ENCODE data around the gene OTULIN. TPM values are rescaled to one million over a fixed set of nuclear protein-coding genes. Genes with fewer than 3 reads are reported as not detected.

The OTULIN gene
- total RNA-seq, 6 experiments from 2014 or later: 25.2 to 34.8 (median 29.2) TPM

DNA sequence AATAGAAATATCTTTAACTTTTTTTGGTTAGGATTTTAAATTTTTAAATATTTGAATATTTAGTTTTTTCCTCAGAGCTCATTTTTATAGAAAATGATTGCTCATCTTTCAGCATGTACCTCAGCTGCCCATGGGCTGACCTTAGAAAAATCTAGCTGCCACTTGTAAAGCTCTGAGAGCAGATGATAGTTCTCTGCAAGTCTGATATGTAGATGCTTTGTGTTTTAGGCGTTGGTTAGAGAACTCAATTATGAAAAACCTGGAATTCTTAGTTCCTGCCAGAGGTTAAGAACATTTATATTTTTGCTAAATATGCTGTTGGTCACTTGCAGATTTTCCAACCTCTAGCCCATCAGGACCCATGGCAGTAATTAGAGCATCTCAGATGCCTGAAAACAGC is 15.1 kb downstream of the OTULIN start:
- no peak for DNase-seq
- 100% methylated on average over 1 of the region's 1 CpG for WGBS (ENCODE audit: insufficient coverage, low coverage, low lambda C conversion rate, missing lambda C conversion rate)
- ATAC-seq: no peak
- peaks cover 0 to 42% (median 11%) of the 10 kb centered on the region in 4 donors for H3K36me3 ChIP-seq
- H3K4me1 ChIP-seq: peaks cover 0 to 31% (median 8%) of the 10 kb centered on the region in 4 donors
- H3K27ac ChIP-seq: no peak overlapping the region
- intact Hi-C loops (cut with DNase I): no loop called here
- H3K9me3 ChIP-seq: no peaks in the 10 kb centered on the region
- no peaks in the 10 kb centered on the region for H3K27me3 ChIP-seq
- no peak for TF ChIP-seq POLR2A (IDR thresholded peaks at IDR 0.05)
- TF ChIP-seq, protein P1, sequence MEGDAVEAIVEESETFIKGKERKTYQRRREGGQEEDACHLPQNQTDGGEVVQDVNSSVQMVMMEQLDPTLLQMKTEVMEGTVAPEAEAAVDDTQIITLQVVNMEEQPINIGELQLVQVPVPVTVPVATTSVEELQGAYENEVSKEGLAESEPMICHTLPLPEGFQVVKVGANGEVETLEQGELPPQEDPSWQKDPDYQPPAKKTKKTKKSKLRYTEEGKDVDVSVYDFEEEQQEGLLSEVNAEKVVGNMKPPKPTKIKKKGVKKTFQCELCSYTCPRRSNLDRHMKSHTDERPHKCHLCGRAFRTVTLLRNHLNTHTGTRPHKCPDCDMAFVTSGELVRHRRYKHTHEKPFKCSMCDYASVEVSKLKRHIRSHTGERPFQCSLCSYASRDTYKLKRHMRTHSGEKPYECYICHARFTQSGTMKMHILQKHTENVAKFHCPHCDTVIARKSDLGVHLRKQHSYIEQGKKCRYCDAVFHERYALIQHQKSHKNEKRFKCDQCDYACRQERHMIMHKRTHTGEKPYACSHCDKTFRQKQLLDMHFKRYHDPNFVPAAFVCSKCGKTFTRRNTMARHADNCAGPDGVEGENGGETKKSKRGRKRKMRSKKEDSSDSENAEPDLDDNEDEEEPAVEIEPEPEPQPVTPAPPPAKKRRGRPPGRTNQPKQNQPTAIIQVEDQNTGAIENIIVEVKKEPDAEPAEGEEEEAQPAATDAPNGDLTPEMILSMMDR (IDR thresholded peaks at IDR 0.05): no peak
- no peak overlapping the region for H3K4me3 ChIP-seq

GRCh38 chr5:14681236-14681752 is 16.8 kb downstream of the OTULIN start:
- WGBS (ENCODE audit: insufficient coverage, low coverage, low lambda C conversion rate, missing lambda C conversion rate): 90% methylated on average over 6 of the region's 10 CpGs
- peaks cover 0 to 42% (median 11%) of the 10 kb centered on the region in 4 donors for H3K36me3 ChIP-seq
- TF ChIP-seq, protein P1 (IDR thresholded peaks at IDR 0.05): no peak
- no peak for TF ChIP-seq POLR2A (IDR thresholded peaks at IDR 0.05)
- intact Hi-C loops (cut with DNase I): no loop called here
- no peaks in the 10 kb centered on the region for H3K27me3 ChIP-seq
- no peak for ATAC-seq
- no peak overlapping the region for H3K4me3 ChIP-seq
- no peak overlapping the region for H3K27ac ChIP-seq
- DNase-seq: no peak
- peaks cover 0 to 34% (median 16%) of the 10 kb centered on the region in 4 donors for H3K4me1 ChIP-seq
- H3K9me3 ChIP-seq: no peaks in the 10 kb centered on the region

GRCh38 chr5:14683906-14684455 is 19.5 kb downstream of the OTULIN start:
- 35% methylated on average over 4 of the region's 4 CpGs for WGBS (ENCODE audit: insufficient coverage, low coverage, low lambda C conversion rate, missing lambda C conversion rate)
- peaks cover 0 to 49% (median 20%) of the 10 kb centered on the region in 4 donors for H3K36me3 ChIP-seq
- DNase-seq (no peak), ATAC-seq (no peak)
- H3K4me1 ChIP-seq: peaks cover 0 to 36% (median 18%) of the 10 kb centered on the region in 4 donors
- H3K27me3 ChIP-seq: no peaks in the 10 kb centered on the region
- H3K27ac ChIP-seq: peak overlapping the region; percentile 19 to 87 (median 84)
- no peaks in the 10 kb centered on the region for H3K9me3 ChIP-seq
- intact Hi-C loops (cut with DNase I): no loop called here
- TF ChIP-seq POLR2A (IDR thresholded peaks at IDR 0.05): no peak
- TF ChIP-seq, protein P1 (IDR thresholded peaks at IDR 0.05): no peak
- no peak overlapping the region for H3K4me3 ChIP-seq

DNA sequence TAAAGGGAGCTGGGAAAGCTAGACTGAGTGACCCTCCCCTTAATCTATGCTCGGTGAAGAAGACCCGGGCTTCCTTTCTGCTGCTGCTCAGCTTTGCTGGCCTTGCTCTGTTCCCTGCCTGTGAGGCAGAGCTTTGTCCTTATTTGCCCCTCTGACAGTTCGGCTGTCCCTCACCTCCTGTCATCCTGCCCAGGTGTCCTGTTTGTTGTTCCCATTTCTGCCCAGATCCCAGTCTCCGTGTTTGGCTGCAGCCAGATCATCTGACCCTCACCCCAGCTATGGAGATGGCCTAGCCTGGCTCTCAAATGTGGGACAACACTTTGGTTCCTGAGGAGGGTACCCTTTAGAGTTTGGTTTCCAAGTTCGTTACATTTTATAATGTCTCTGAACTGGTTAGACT is 20.2 kb downstream of the OTULIN start:
- ATAC-seq: peak; percentile 94 to 99 (median 96)
- Histone ChIP-seq H3K9me3 (no peaks in the 10 kb centered on the region), H3K4me1 (peaks cover 0 to 36% (median 18%) of the 10 kb centered on the region in 4 donors), H3K27me3 (no peaks in the 10 kb centered on the region), H3K4me3 (no peak overlapping the region), H3K36me3 (peaks cover 0 to 46% (median 20%) of the 10 kb centered on the region in 4 donors), H3K27ac (peak overlapping the region; percentile 19 to 87 (median 84))
- 21% methylated on average over 5 of the region's 5 CpGs for WGBS (ENCODE audit: insufficient coverage, low coverage, low lambda C conversion rate, missing lambda C conversion rate)
- TF ChIP-seq POLR2A (IDR thresholded peaks at IDR 0.05): no peak
- TF ChIP-seq, protein P1 (IDR thresholded peaks at IDR 0.05): no peak
- peak; percentile 69 to 94 (median 90) for DNase-seq
- intact Hi-C loops (cut with DNase I): no loop called here

Data from right lobe of liver (tissue), 6 donors.